OCI-LY1 (cell line): ENCODE measurements around the gene PGAM4.

Experiments used
- H2AFZ ChIP-seq: fragments of 200-600 bp; sonication (generic), shearing (Covaris generic); 2 replicates; pipeline ENCODE4 v1.6.0; 2014; ENCODE audit warnings: antibody characterized with exemption, mild to moderate bottlenecking, low read length
- H3F3A ChIP-seq: fragments of 200-600 bp; sonication (generic), shearing (Covaris generic); 2 replicates; pipeline ENCODE4 v1.6.0; 2014; ENCODE audit warnings: mild to moderate bottlenecking, antibody characterized with exemption, low read length, moderate library complexity; ENCODE audit not compliant: insufficient read depth
- H3K27ac ChIP-seq: fragments of 200-600 bp; sonication (generic); 2 replicates; pipeline ENCODE4 v1.5.1; 2014; ENCODE audit warnings: low read length, mixed run types, mild to moderate bottlenecking, low read depth; ENCODE audit not compliant: poor library complexity, severe bottlenecking
- H3K27me3 ChIP-seq: fragments of 200-600 bp; sonication (generic); 2 replicates; pipeline ENCODE4 v1.6.0; 2014; ENCODE audit warnings: antibody characterized with exemption, mild to moderate bottlenecking, low read length, moderate library complexity; ENCODE audit not compliant: insufficient read depth
- H3K36me3 ChIP-seq: fragments of 200-600 bp; sonication (generic); 2 replicates; pipeline ENCODE4 v1.6.1; 2014; ENCODE audit warnings: mild to moderate bottlenecking, antibody characterized with exemption, low read length, moderate library complexity, mixed read lengths; ENCODE audit not compliant: insufficient read depth
- H3K4me1 ChIP-seq: fragments of 200-600 bp; sonication (generic); 2 replicates; pipeline ENCODE4 v1.5.1; 2014; ENCODE audit warnings: mild to moderate bottlenecking, low read length, moderate library complexity; ENCODE audit not compliant: insufficient read depth, severe bottlenecking
- H3K4me2 ChIP-seq: fragments of 200-600 bp; sonication (generic), shearing (Covaris generic); 2 replicates; pipeline ENCODE4 v1.6.1; 2014; ENCODE audit warnings: low read length
- H3K4me3 ChIP-seq: fragments of 200-600 bp; sonication (generic); 2 replicates; pipeline ENCODE4 v1.5.1; 2014; ENCODE audit warnings: low read length, low read depth, mild to moderate bottlenecking, mixed read lengths; ENCODE audit not compliant: poor library complexity, severe bottlenecking
- H3K79me2 ChIP-seq: fragments of 200-600 bp; shearing (Covaris generic); 2 replicates; pipeline ENCODE4 v1.6.1; 2016; ENCODE audit warnings: mixed run types, low read length, mixed read lengths; ENCODE audit not compliant: insufficient read depth
- H3K9ac ChIP-seq: fragments of 200-600 bp; sonication (generic), shearing (Covaris generic); 2 replicates; pipeline ENCODE4 v1.6.1; 2014; ENCODE audit warnings: mild to moderate bottlenecking, low read length, mixed read lengths
- H3K9me2 ChIP-seq: fragments of 200-600 bp; sonication (generic), shearing (Covaris generic); 2 replicates; pipeline ENCODE4 v1.6.1; 2014; ENCODE audit warnings: low read depth, mild to moderate bottlenecking, low read length, mixed read lengths
- H3K9me3 ChIP-seq: fragments of 200-600 bp; shearing (Covaris generic); 2 replicates; pipeline ENCODE4 v1.6.1; 2014; ENCODE audit warnings: low read length, mixed read lengths
- H4K20me1 ChIP-seq: fragments of 200-600 bp; sonication (generic), shearing (Covaris generic); 2 replicates; pipeline ENCODE4 v1.6.0; 2016; ENCODE audit warnings: mild to moderate bottlenecking, low read length; ENCODE audit not compliant: insufficient read depth
- EZH2 ChIP-seq: fragments of 200-600 bp; sonication (generic), shearing (Covaris generic); IDR thresholded peaks from 2 replicates; pipeline ENCODE4 v1.8.0; 2017; ENCODE audit warnings: borderline replicate concordance, mixed run types, mild to moderate bottlenecking, antibody characterized with exemption, low read length, moderate library complexity, mixed read lengths
- TF ChIP-seq, protein P1 (sequence below): fragments of 200-600 bp; sonication (generic), shearing (Covaris generic); IDR thresholded peaks from 2 replicates; pipeline ENCODE4 v1.5.1; 2017; ENCODE audit warnings: mild to moderate bottlenecking, antibody characterized with exemption, low read length, moderate library complexity, mixed read lengths

Gene PGAM4

DNA sequence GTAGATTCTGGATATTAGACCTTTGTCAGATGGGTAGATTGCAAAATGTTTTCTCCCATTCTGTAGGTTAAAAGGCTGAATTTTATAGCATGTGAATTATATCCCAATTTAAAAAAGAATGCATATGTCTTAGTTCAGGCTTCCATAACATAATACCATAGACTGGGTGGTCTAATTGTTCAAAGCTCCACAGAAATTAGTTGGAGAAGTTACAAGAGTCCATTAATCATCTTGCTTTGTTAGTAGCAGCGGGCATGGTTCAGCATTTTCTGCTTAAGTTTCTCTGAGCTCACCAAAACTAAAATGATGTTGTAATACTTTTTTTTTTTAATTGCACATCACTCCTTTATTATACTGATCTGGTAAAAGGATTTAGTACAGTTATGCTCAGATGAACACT is 1.8 kb downstream of the PGAM4 start:
- no peak for TF ChIP-seq EZH2
- TF ChIP-seq, protein P1, sequence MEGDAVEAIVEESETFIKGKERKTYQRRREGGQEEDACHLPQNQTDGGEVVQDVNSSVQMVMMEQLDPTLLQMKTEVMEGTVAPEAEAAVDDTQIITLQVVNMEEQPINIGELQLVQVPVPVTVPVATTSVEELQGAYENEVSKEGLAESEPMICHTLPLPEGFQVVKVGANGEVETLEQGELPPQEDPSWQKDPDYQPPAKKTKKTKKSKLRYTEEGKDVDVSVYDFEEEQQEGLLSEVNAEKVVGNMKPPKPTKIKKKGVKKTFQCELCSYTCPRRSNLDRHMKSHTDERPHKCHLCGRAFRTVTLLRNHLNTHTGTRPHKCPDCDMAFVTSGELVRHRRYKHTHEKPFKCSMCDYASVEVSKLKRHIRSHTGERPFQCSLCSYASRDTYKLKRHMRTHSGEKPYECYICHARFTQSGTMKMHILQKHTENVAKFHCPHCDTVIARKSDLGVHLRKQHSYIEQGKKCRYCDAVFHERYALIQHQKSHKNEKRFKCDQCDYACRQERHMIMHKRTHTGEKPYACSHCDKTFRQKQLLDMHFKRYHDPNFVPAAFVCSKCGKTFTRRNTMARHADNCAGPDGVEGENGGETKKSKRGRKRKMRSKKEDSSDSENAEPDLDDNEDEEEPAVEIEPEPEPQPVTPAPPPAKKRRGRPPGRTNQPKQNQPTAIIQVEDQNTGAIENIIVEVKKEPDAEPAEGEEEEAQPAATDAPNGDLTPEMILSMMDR, result no peak
- H3K9me3 ChIP-seq, result no peaks in the 10 kb centered on the region
- no peaks in the 10 kb centered on the region for H3K9me2 ChIP-seq
- H2AFZ ChIP-seq, result no peak overlapping the region
- H3K36me3 ChIP-seq, result no peaks in the 10 kb centered on the region
- no peaks in the 10 kb centered on the region for H3F3A ChIP-seq
- H3K9ac ChIP-seq, result no peak overlapping the region
- H3K27ac ChIP-seq, result no peak overlapping the region
- H3K4me3 ChIP-seq, result no peak overlapping the region
- H4K20me1 ChIP-seq, result no peaks in the 10 kb centered on the region
- no peaks in the 10 kb centered on the region for H3K4me1 ChIP-seq
- H3K79me2 ChIP-seq, result no peaks in the 10 kb centered on the region
- no peak overlapping the region for H3K4me2 ChIP-seq
- no peaks in the 10 kb centered on the region for H3K27me3 ChIP-seq

GRCh38 chrX:77966361-77966760 is 3.1 kb downstream of the PGAM4 start:
- Histone ChIP-seq H3K4me3 (no peak overlapping the region), H3F3A (no peaks in the 10 kb centered on the region), H3K27ac (no peak overlapping the region), H3K9me2 (no peaks in the 10 kb centered on the region), H2AFZ (no peak overlapping the region), H3K9ac (no peak overlapping the region), H3K36me3 (no peaks in the 10 kb centered on the region), H3K4me2 (no peak overlapping the region), H3K27me3 (no peaks in the 10 kb centered on the region), H4K20me1 (no peaks in the 10 kb centered on the region), H3K9me3 (no peaks in the 10 kb centered on the region), H3K4me1 (no peaks in the 10 kb centered on the region), H3K79me2 (no peaks in the 10 kb centered on the region)
- TF ChIP-seq, protein P1, result no peak
- no peak for TF ChIP-seq EZH2

DNA sequence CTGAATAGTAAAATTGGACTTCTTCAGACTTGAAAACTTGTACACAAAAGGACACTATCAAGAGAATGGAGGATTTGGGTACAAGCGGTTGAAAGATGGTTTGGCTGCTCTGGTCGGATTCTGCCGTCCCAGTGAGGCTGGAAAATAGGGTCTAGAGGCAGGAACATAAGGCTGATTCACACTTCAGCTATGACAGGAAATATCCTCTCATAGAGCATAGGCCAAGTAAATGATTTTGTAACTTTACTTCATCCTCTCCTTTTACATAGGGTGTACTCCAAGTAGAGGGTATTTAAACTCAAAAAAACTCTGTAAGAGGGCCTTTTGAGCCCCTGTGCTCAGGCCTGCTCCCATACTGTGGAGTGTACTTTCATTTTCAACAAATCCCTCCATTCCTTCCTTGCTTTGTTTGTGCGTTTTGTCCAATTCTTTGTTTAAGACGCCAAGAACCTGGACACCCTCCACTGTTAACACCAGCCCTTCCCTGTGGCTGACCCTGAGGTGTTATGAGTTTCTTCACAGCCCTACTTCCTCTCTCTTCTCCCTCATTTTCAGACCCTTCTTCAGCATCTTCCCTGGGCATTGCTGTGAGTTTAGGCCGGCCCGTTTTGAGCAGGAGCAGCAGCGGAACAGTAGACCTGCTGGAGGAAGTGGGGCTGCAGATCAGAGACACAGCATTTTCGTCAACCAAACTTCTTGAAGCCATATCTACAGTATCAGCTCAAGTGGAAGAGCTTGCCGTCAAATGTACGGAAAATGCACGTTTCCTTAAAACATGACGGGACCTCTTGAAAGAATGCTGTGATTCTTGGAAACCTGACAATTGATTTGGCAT is 7.2 kb downstream of the PGAM4 start:
- Histone ChIP-seq H3K36me3 (no peaks in the 10 kb centered on the region), H3K79me2 (no peaks in the 10 kb centered on the region), H2AFZ (no peak overlapping the region), H4K20me1 (no peaks in the 10 kb centered on the region), H3F3A (no peaks in the 10 kb centered on the region), H3K27me3 (no peaks in the 10 kb centered on the region), H3K9ac (no peak overlapping the region), H3K9me3 (no peaks in the 10 kb centered on the region), H3K4me1 (no peaks in the 10 kb centered on the region), H3K4me3 (no peak overlapping the region), H3K9me2 (no peaks in the 10 kb centered on the region), H3K27ac (no peak overlapping the region), H3K4me2 (no peak overlapping the region)
- TF ChIP-seq, protein P1, result no peak
